ENCODE results near the gene DNAJC2.

GRCh38 chr7:103387242-103387641 lies 42.7 kb upstream of the DNAJC2 start:
- no peak for TF ChIP-seq CTCF (conservative IDR thresholded peaks at IDR 0.05; ENCODE audit: low read depth, low read length)
- no peak for TF ChIP-seq EZH2 (IDR thresholded peaks at IDR 0.05; ENCODE audit: low read length, unreplicated experiment)

Measured in PC-3 (cell line).